NCI-H2196 (cell line): Measurements from ENCODE around the gene SLC9A5.

Experiments
- DNase-seq: peaks from one replicate; lab custom pipeline; 2025; ENCODE audit not compliant: unreplicated experiment; lab: John Stamatoyannopoulos, UW

Gene SLC9A5

DNA sequence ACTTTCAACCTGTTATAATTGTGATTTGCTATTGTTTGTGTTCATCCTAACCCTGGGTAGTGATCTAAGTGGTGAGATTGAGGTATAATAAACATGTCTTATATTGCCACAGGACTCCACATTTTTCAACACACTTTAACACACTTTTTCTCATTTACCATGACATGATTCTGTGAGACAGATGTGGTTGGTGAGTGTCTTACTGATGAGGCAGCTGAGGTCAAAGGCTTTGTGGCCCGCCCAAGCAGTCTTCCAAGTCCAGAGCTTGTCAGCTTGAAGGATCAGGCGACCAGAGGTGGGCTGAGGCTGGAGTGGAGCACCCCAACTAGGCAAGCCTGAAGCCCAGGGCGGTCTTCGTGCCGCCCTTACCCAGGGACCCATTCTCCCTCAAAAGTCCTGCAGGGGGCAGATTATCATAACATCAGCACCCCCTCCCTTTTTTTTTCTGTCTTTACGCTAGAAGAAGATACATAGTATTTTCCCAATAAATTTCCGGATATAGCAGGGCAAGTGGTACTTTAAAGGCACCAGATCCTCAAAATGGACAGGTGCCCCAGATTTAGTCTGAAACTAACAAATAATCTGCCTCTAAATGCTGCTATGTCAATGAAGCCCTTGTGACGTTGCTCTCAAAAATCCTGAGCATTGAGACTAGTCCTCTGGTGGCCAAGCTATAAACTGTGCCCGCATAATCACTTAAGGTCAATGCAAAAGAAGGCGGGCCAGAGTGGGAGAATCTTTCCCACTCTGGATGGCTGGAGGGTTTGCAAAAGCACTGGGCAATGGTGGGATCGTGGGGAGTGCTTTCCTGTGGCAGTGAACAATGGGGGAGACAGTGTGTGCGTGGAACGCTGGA, 56.7 kb downstream of the SLC9A5 start:
- DNase-seq: no peak

- no peak for DNase-seq
These were observed 61.8 kb downstream of the SLC9A5 start for GRCh38 chr16:67310561-67310960.

GRCh38 chr16:67311607-67312488, 63.1 kb downstream of the SLC9A5 start:
- peak; percentile 54 for DNase-seq

DNA sequence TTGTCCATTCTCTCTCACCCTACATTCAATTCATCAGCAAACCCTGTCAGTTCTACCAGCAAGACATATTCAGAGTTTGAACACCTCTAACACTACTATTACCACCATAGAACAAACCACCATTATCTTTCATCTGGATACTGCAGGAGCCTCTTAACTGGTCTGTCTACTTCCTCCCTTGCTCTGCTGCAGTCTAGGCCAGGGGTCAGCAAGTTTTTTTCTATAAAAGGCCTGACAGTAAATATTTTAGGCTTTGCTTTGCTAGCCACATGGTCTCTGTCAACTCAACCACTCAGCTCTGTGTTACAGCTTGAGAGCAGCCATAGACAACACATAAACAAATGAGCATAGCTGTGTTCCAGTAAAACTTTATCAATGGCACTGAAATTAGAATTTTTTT, 63.9 kb downstream of the SLC9A5 start:
- DNase-seq: no peak

DNA sequence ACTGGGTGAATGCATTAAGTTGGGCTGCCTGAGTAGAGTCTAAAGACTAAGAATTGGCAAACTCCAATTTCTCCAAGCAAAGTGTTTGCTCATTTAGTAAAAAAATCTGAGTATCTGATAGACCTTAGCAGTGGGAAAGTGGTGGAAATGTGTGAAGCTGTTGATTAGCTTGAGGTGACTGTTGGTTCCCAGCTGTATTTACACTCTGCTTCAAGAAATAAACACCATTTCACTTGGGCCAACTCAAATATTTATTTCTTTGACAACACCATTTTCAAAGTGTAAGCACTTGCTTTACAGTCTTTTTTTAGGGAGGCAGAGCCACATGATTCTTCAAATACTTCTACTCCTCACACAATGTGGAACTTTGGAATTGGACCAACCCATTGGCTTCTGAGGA, 69.1 kb downstream of the SLC9A5 start:
- DNase-seq: no peak
